HepG2 (cell line): Measurements from ENCODE around the gene ACSM5. TPM values are rescaled to one million over a fixed set of nuclear protein-coding genes. Genes with fewer than 3 reads are reported as not detected.

Experiments used
- ATF1 ChIP-seq: IDR thresholded peaks from 2 replicates; pipeline ENCODE4 v1.6.1; 2016; ENCODE audit warnings: mild to moderate bottlenecking, control low read depth
- EHMT2 ChIP-seq: fragments of 200-600 bp; sonication (generic); IDR thresholded peaks from 2 replicates; pipeline ENCODE4 v1.7.0; 2017; ENCODE audit warnings: antibody characterized with exemption, low read depth, low read length, borderline replicate concordance
- FOXP1 ChIP-seq, 2 experiments: fragments of 450-650 bp in 1 of 2; IDR thresholded peaks; 2 replicates each; pipeline ENCODE4 v1.6.1; 2017 to 2018; ENCODE audit warnings: antibody characterized with exemption in 1 of 2
- KDM6A ChIP-seq: IDR thresholded peaks from 2 replicates; pipeline ENCODE4 v1.6.1; 2016; ENCODE audit warnings: low read depth
- NCOA5 ChIP-seq: sonication (generic); formaldehyde crosslinking; IDR thresholded peaks from 2 replicates; pipeline ENCODE4 v1.4.0; 2020; ENCODE audit warnings: missing genetic modification reagents
- NRL ChIP-seq: sonication (generic); formaldehyde crosslinking; IDR thresholded peaks from 2 replicates; pipeline ENCODE4 v1.5.0; 2020; ENCODE audit warnings: missing genetic modification reagents, mild to moderate bottlenecking, moderate library complexity, borderline replicate concordance
- RCOR2 ChIP-seq: IDR thresholded peaks from 2 replicates; pipeline ENCODE4 v1.6.1; 2016; ENCODE audit warnings: missing biosample characterization, missing genetic modification reagents
- RXRB ChIP-seq: IDR thresholded peaks from 2 replicates; pipeline ENCODE4 v1.6.1; 2016; ENCODE audit warnings: borderline replicate concordance, missing genetic modification reagents, missing compliant biosample characterization
- SMAD1 ChIP-seq: sonication (generic); formaldehyde crosslinking; IDR thresholded peaks from 2 replicates; pipeline ENCODE4 v1.4.0; 2020; ENCODE audit warnings: missing genetic modification reagents, low read depth, mild to moderate bottlenecking, borderline replicate concordance
- SP1 ChIP-seq, 2 experiments: fragments of 450-650 bp in 1 of 2; sonication (generic) in 1 of 2; formaldehyde crosslinking in 1 of 2; IDR thresholded peaks; 2 replicates each; pipeline versions ENCODE4 v1.4.0 to v1.6.1; 2016 to 2020; ENCODE audit warnings: missing genetic modification reagents in 1 of 2
- SP5 ChIP-seq: IDR thresholded peaks from 2 replicates; pipeline ENCODE4 v1.6.1; 2016; ENCODE audit warnings: low read depth, borderline replicate concordance
- U2AF1 ChIP-seq: fragments of 200-400 bp; formaldehyde crosslinking; optimal IDR thresholded peaks from 2 replicates; pipeline ENCODE3; 2017; ENCODE audit warnings: mild to moderate bottlenecking, low read depth, low read length
- ZFAT ChIP-seq: sonication (generic); formaldehyde crosslinking; conservative IDR thresholded peaks from 2 replicates; pipeline ENCODE4 v1.8.1; 2023; ENCODE audit warnings: missing genetic modification reagents, inconsistent platforms
- ZFP36L2 ChIP-seq: sonication (generic); formaldehyde crosslinking; IDR thresholded peaks from 2 replicates; pipeline ENCODE4 v1.4.0; 2020; ENCODE audit warnings: missing genetic modification reagents
- ZNF558 ChIP-seq: sonication (generic); formaldehyde crosslinking; IDR thresholded peaks from 2 replicates; pipeline ENCODE4 v1.9.0; 2022; ENCODE audit warnings: mild to moderate bottlenecking, missing genetic modification reagents, borderline replicate concordance
- ZSCAN20 ChIP-seq: sonication (generic); formaldehyde crosslinking; IDR thresholded peaks from 2 replicates; pipeline ENCODE4 v1.4.0; 2020; ENCODE audit warnings: missing genetic modification reagents, mild to moderate bottlenecking, borderline replicate concordance
- polyA plus RNA-seq, 8 experiments: library from polyadenylated mRNA; depleted of rRNA in 3 of 8; stranded (reverse) in 7 of 8; unstranded in 1 of 8; fragments of >200 nt; fragmentation: Illumina TruSeq in 4 of 8; extraction: Trizol in 4 of 8; gene quantifications; 2 replicates each; pipeline versions ENCODE4 v1.2.1 to v1.2.3, GENCODE V29; 2011 to 2016; ENCODE audit warnings: low read depth in 4 of 8, missing spikeins in 1 of 8, mixed read lengths in 1 of 8; ENCODE audit not compliant: insufficient read depth in 1 of 8
- total RNA-seq, 5 experiments: library from RNA; depleted of rRNA; stranded (reverse); fragments of >200 nt; fragmentation: Illumina TruSeq; extraction: Trizol; gene quantifications; 2 replicates each; pipeline ENCODE4 v1.2.3, GENCODE V29; 2016; ENCODE audit warnings: low read depth in 1 of 5
- TF ChIP-seq, protein P1 (sequence below): sonication (generic); formaldehyde crosslinking; IDR thresholded peaks from 2 replicates; pipeline ENCODE4 v1.4.0; 2020; ENCODE audit warnings: missing genetic modification reagents, borderline replicate concordance
- TF ChIP-seq, protein P2 (sequence below): sonication (generic); formaldehyde crosslinking; IDR thresholded peaks from 2 replicates; pipeline ENCODE4 v1.4.0; 2020; ENCODE audit warnings: low read depth, missing genetic modification reagents
- TF ChIP-seq, protein P3 (sequence below): sonication (generic); formaldehyde crosslinking; IDR thresholded peaks from 2 replicates; pipeline ENCODE4 v1.9.0; 2022; ENCODE audit warnings: missing genetic modification reagents, mild to moderate bottlenecking, borderline replicate concordance

The ACSM5 gene
- total and polyA plus RNA-seq, 2 of the 13 experiments (the other 11 are each of a cell fraction or from before 2014, with no cell fraction given) = 9.1 to 15.0 TPM

DNA sequence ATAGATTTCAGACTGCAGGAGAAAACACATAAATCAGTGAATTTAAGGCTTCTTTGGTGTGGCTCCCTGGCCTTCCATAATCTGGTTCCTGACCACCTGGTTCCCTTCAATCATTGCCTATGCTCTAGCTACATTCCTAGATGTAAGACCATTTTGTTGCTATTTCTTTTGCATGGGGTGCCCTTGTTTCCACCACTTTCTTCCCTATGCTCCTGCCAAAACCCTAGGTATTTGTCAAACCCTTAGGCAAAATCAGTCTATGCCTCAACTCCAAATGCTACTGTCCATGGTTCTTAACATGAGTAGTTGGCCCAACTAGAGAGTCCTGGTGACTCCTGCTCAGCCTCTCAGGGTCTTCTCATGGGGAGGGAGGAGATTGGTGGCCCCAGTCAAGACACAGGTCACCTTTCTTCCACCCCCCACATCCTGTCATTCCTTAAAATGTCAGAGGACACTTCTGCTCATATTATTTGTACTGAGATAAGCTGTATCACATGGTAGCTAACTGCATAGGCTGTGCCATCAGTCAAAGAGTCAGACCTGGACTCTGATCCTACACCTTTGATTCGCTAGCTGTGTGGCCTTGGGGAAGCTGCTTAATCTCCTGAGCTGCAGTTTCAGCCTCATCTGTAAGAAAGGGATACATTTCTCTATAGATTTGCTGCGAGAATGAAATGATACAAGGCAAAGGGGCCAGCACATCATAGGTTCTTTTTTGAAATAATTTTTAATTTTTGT lies 15.0 kb downstream of the ACSM5 start (continued):
- TF ChIP-seq NCOA5 = 0 out of 2 replicates have a peak, but pooled peaks have one; percentile 66
- TF ChIP-seq NRL (CRISPR knock-in tag) = no peak
- TF ChIP-seq ZFAT = no peak
- TF ChIP-seq KDM6A (CRISPR knock-in tag) = peak; percentile 84
- peak; percentile 72 for TF ChIP-seq RCOR2 (CRISPR knock-in tag)
- TF ChIP-seq ATF1 (CRISPR knock-in tag) = no peak
- TF ChIP-seq, protein P1, sequence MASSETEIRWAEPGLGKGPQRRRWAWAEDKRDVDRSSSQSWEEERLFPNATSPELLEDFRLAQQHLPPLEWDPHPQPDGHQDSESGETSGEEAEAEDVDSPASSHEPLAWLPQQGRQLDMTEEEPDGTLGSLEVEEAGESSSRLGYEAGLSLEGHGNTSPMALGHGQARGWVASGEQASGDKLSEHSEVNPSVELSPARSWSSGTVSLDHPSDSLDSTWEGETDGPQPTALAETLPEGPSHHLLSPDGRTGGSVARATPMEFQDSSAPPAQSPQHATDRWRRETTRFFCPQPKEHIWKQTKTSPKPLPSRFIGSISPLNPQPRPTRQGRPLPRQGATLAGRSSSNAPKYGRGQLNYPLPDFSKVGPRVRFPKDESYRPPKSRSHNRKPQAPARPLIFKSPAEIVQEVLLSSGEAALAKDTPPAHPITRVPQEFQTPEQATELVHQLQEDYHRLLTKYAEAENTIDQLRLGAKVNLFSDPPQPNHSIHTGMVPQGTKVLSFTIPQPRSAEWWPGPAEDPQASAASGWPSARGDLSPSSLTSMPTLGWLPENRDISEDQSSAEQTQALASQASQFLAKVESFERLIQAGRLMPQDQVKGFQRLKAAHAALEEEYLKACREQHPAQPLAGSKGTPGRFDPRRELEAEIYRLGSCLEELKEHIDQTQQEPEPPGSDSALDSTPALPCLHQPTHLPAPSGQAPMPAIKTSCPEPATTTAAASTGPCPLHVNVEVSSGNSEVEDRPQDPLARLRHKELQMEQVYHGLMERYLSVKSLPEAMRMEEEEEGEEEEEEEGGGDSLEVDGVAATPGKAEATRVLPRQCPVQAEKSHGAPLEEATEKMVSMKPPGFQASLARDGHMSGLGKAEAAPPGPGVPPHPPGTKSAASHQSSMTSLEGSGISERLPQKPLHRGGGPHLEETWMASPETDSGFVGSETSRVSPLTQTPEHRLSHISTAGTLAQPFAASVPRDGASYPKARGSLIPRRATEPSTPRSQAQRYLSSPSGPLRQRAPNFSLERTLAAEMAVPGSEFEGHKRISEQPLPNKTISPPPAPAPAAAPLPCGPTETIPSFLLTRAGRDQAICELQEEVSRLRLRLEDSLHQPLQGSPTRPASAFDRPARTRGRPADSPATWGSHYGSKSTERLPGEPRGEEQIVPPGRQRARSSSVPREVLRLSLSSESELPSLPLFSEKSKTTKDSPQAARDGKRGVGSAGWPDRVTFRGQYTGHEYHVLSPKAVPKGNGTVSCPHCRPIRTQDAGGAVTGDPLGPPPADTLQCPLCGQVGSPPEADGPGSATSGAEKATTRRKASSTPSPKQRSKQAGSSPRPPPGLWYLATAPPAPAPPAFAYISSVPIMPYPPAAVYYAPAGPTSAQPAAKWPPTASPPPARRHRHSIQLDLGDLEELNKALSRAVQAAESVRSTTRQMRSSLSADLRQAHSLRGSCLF (CRISPR knock-in tag) = no peak
- TF ChIP-seq FOXP1 (IDR thresholded peaks at IDR 0.05) = no peak
- peak; percentile 61; the same call in 1 of the 2 replicates for TF ChIP-seq FOXP1 (CRISPR knock-in tag; IDR thresholded peaks at IDR 0.05)
- TF ChIP-seq SP5 (CRISPR knock-in tag) = peak; percentile 66
- TF ChIP-seq EHMT2 = peak; percentile 99
- TF ChIP-seq ZNF558 (CRISPR knock-in tag) = peak; percentile 60; the same call in 1 of the 2 replicates
- TF ChIP-seq U2AF1 = no peak
- peak; percentile 82 for TF ChIP-seq RXRB
- TF ChIP-seq, protein P2, sequence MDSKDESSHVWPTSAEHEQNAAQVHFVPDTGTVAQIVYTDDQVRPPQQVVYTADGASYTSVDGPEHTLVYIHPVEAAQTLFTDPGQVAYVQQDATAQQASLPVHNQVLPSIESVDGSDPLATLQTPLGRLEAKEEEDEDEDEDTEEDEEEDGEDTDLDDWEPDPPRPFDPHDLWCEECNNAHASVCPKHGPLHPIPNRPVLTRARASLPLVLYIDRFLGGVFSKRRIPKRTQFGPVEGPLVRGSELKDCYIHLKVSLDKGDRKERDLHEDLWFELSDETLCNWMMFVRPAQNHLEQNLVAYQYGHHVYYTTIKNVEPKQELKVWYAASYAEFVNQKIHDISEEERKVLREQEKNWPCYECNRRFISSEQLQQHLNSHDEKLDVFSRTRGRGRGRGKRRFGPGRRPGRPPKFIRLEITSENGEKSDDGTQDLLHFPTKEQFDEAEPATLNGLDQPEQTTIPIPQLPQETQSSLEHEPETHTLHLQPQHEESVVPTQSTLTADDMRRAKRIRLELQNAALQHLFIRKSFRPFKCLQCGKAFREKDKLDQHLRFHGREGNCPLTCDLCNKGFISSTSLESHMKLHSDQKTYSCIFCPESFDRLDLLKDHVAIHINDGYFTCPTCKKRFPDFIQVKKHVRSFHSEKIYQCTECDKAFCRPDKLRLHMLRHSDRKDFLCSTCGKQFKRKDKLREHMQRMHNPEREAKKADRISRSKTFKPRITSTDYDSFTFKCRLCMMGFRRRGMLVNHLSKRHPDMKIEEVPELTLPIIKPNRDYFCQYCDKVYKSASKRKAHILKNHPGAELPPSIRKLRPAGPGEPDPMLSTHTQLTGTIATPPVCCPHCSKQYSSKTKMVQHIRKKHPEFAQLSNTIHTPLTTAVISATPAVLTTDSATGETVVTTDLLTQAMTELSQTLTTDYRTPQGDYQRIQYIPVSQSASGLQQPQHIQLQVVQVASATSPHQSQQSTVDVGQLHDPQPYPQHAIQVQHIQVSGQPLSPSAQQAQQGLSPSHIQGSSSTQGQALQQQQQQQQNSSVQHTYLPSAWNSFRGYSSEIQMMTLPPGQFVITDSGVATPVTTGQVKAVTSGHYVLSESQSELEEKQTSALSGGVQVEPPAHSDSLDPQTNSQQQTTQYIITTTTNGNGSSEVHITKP (CRISPR knock-in tag) = no peak
- no peak for TF ChIP-seq ZSCAN20
- TF ChIP-seq, protein P3, sequence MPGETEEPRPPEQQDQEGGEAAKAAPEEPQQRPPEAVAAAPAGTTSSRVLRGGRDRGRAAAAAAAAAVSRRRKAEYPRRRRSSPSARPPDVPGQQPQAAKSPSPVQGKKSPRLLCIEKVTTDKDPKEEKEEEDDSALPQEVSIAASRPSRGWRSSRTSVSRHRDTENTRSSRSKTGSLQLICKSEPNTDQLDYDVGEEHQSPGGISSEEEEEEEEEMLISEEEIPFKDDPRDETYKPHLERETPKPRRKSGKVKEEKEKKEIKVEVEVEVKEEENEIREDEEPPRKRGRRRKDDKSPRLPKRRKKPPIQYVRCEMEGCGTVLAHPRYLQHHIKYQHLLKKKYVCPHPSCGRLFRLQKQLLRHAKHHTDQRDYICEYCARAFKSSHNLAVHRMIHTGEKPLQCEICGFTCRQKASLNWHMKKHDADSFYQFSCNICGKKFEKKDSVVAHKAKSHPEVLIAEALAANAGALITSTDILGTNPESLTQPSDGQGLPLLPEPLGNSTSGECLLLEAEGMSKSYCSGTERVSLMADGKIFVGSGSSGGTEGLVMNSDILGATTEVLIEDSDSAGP (CRISPR knock-in tag) = no peak
- no peak for TF ChIP-seq SP1 (IDR thresholded peaks at IDR 0.05)
- 0 out of 2 replicates have a peak, but pooled peaks have one; percentile 30 for TF ChIP-seq SP1 (CRISPR knock-in tag; IDR thresholded peaks at IDR 0.05)
- 0 out of 2 replicates have a peak, but pooled peaks have one; percentile 22 for TF ChIP-seq ZFP36L2 (CRISPR knock-in tag)
- TF ChIP-seq SMAD1 (CRISPR knock-in tag) = peak; percentile 34; the same call in 1 of the 2 replicates
